Cardiac fibroblast (primary cell): Measurements from ENCODE around the gene PTPRE.

ENCODE experiments used
- DNase-seq, 2 donors: peaks; one replicate each; pipeline versions ENCODE4 v3.0.0 to v3.0.0-alpha.2; 2010; ENCODE audit warnings: low read depth in 2 of 2
- H3K4me3 ChIP-seq, 2 donors: replicated peaks in 1 of 2; 1 replicate in 1 of 2; 2 replicates in 1 of 2; pipeline ENCODE4 v1.5.1; 2011; ENCODE audit warnings: low read depth in 2 of 2, low read length in 2 of 2, mild to moderate bottlenecking in 2 of 2, moderate library complexity in 1 of 2
- TF ChIP-seq, protein P1 (sequence below): IDR thresholded peaks from one replicate; pipeline ENCODE4 v1.5.1; 2011; ENCODE audit warnings: low read depth, mild to moderate bottlenecking, low read length, inconsistent platforms

The PTPRE gene

DNA sequence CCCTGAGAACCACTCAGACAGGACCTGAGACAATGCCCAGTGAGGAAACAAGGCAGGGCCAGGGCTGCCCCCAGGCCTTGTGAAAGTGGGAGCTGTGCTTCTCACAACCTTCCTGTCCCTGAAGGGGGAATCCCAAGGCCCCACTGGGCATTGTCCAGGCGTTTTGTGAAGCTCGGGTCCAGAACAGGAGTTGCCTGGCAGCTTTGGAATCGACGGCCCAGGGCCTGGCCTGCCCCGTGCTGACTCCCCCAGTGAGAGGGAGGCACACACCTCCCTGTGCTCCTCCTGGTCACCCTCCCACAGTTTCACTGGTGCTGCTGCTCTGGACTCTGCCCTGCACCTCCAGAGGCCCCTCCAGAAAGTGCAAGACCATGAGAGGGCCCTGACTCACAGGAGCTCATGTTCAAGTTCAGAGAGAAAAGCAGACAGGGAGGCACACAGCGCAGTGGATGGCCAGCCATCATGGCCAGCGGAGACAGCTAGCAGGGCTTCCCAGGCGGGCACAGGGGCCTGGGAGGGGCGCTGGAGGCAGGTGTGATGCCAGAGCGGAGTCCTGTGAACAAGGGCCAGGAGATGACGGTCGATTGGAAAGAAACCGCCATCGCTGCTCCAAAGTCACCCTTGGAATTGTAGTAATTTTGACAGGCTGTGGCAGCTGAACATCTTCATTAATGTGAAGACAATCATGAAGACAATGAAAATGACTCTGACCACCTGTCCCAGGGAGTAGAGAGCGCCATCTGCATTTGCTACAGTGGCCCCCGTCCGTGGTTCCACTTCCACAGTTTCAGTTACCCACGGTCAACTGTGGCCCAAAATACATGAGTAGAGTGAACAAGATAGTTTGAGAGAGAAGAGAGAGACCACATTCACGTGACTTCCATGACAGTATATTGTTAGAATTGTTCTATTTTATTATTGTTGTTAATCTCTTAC lies 115.6 kb downstream of the PTPRE start:
- TF ChIP-seq, protein P1, sequence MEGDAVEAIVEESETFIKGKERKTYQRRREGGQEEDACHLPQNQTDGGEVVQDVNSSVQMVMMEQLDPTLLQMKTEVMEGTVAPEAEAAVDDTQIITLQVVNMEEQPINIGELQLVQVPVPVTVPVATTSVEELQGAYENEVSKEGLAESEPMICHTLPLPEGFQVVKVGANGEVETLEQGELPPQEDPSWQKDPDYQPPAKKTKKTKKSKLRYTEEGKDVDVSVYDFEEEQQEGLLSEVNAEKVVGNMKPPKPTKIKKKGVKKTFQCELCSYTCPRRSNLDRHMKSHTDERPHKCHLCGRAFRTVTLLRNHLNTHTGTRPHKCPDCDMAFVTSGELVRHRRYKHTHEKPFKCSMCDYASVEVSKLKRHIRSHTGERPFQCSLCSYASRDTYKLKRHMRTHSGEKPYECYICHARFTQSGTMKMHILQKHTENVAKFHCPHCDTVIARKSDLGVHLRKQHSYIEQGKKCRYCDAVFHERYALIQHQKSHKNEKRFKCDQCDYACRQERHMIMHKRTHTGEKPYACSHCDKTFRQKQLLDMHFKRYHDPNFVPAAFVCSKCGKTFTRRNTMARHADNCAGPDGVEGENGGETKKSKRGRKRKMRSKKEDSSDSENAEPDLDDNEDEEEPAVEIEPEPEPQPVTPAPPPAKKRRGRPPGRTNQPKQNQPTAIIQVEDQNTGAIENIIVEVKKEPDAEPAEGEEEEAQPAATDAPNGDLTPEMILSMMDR, result no peak
- no peak for DNase-seq
- H3K4me3 ChIP-seq, result no peak overlapping the region

DNA sequence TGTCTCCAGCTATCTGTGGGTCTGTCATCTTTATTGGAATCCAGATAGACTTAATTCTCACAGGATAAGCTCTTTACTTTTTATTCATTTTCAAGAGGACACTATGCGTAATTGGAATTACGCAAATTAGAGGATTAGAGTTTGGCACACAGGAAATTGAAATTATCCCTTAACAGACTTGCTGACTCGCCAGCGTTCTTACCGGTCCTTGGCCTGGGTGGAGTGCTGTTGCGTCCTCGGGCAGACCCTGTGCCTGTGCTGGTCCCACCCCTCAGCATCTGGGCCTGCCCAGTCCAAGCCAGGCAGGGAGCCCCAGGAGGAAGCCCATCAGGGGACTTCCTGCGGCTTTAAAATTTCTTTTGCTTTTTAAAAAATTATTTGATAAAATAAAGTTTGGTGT lies 117.5 kb downstream of the PTPRE start:
- DNase-seq, result no peak
- TF ChIP-seq, protein P1, result no peak
- H3K4me3 ChIP-seq, result no peak overlapping the region

DNA sequence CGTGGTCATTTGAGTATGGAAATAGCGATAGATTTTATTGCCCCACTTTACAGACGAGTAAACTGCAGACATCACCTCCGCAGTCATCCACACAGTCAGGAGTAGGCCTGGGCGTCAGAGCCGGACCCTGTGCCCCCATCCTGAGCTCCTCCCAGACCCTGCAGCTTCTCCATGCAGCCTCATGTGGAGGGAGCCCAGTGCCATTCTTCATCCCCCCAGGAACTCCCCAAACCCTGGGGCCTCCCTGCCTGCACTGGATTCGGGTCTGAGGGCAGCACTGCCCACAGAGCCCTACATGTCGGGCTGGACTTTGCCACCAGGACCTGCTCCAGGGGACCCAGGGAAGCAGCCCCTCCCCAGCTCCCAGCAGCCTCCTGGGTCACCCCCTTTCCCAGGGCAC lies 118.5 kb downstream of the PTPRE start:
- TF ChIP-seq, protein P1, result no peak
- H3K4me3 ChIP-seq, result no peak overlapping the region
- no peak for DNase-seq

DNA sequence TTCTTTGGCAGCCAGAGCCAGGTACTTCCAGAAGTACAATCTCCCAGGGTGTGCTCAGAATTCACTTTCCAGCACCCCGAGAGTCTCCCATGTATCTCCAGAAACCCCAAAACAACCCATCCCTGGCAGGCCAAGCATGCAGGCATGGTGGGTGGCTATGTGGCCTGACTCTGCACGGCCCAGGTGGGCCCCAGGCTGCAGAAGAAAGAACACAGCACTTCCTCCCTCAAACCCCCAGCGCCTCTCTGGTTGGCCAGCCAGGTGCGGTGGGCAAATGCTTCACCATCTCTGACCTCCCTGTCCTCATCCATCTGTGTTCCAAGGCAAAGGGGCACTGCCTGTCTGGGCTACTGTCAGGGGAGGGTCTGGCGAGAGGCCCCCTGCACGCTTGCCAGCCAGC lies 119.0 kb downstream of the PTPRE start:
- TF ChIP-seq, protein P1, result no peak
- H3K4me3 ChIP-seq, result no peak overlapping the region
- no peak for DNase-seq

DNA sequence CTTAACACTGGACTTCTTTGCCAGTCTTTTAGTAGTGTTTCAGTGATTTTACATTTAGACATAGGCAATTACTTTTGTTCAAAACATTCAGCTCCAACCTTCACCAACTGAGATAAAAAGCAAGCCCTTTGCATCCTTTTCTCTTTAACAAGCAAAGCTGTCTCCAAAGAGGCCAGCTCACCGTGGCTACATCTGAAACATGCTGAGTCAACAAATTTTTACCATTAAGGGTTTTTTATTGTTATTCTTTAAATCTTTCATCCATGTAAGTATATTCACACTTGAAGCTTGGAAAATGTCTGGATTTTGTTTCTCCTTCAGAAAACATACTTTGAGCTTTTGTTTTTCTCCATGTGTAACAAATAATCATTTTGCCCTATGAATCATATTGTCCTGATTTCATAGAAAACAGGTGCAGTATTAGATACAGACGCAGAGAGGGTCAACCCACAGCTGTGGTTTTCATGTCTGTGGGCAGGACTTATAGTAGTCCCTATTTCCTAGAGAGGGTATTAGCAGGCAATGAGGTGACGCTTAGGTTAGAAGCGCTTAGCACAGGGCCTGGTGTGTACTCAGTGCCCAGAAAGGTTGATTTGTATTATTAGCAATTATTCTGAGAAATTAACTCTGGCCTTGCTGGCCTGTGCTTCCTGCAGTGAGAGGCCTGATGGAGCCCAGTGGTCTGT lies 119.9 kb downstream of the PTPRE start:
- no peak for DNase-seq
- H3K4me3 ChIP-seq, result no peak overlapping the region
- TF ChIP-seq, protein P1, result no peak

DNA sequence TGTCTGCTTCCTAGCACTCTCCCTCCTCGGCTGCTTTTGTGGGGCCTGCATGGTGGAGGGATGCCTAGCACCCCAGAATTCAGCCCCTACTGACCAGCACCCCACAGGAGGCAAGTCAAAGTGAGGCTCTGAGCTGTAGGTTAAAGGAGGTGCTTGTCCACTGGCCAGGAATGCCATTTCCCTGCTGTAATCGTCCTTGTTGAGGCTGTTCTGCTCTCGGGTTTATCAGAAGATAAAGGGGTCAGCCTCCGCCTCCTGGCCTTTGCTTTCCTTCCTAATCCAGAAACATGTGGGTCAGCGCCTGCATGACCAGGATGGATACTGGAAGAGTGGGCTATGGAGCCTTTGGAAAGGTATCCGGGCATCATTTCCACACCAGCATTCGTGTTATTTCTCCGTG lies 120.4 kb downstream of the PTPRE start:
- DNase-seq, result no peak
- TF ChIP-seq, protein P1, result no peak
- H3K4me3 ChIP-seq, result no peak overlapping the region
